Fibroblast of lung (primary cell): ENCODE measurements around the gene HAUS7. TPM values are rescaled to one million over a fixed set of nuclear protein-coding genes. Genes with fewer than 3 reads are reported as not detected.

ENCODE experiments used
- DNase-seq, 2 donors: peaks; one replicate each; pipeline versions ENCODE4 v3.0.0 to v3.0.0-alpha.2; 2010; ENCODE audit warnings: low read depth in 2 of 2
- H2AFZ ChIP-seq: 2 replicates; pipeline ENCODE4 v1.5.1; 2012; ENCODE audit warnings: low read length, control low read depth, inconsistent platforms
- H3K27ac ChIP-seq: 2 replicates; pipeline ENCODE4 v1.5.1; 2011; ENCODE audit warnings: low read length, control low read depth; ENCODE audit not compliant: insufficient read depth
- H3K27me3 ChIP-seq: 2 replicates; pipeline ENCODE4 v1.5.1; 2011; ENCODE audit warnings: mild to moderate bottlenecking, low read length; ENCODE audit not compliant: control insufficient read depth, insufficient read depth
- H3K36me3 ChIP-seq: 2 replicates; pipeline ENCODE4 v1.5.1; 2011; ENCODE audit warnings: low read length; ENCODE audit not compliant: control insufficient read depth, insufficient read depth
- H3K4me1 ChIP-seq: 2 replicates; pipeline ENCODE4 v1.5.1; 2011; ENCODE audit warnings: low read length; ENCODE audit not compliant: control insufficient read depth, insufficient read depth; ENCODE audit errors: extremely low read depth
- H3K4me2 ChIP-seq: 2 replicates; pipeline ENCODE4 v1.5.1; 2011; ENCODE audit warnings: low read length, control low read depth; ENCODE audit not compliant: insufficient read depth; ENCODE audit errors: extremely low read depth
- H3K4me3 ChIP-seq, 4 experiments: fragments of 200-600 bp in 1 of 4; sonication (generic) in 1 of 4; replicated peaks in 1 of 4; 2 replicates each; pipeline ENCODE4 v1.5.1; 2011 to 2016; ENCODE audit warnings: low read length in 4 of 4, low read depth in 3 of 4, mild to moderate bottlenecking in 3 of 4, control low read depth in 2 of 4, inconsistent platforms in 1 of 4, mixed read lengths in 1 of 4; ENCODE audit not compliant: insufficient read depth in 1 of 4; ENCODE audit errors: control extremely low read depth in 1 of 4
- H3K79me2 ChIP-seq: 2 replicates; pipeline ENCODE4 v1.5.1; 2012; ENCODE audit warnings: mild to moderate bottlenecking, low read length, inconsistent platforms; ENCODE audit not compliant: control insufficient read depth, insufficient read depth
- H3K9ac ChIP-seq: 2 replicates; pipeline ENCODE4 v1.5.1; 2011; ENCODE audit warnings: mild to moderate bottlenecking, low read length, control low read depth; ENCODE audit not compliant: insufficient read depth
- H3K9me3 ChIP-seq: 2 replicates; pipeline ENCODE4 v1.5.1; 2012; ENCODE audit warnings: low read depth, low read length; ENCODE audit not compliant: control insufficient read depth, insufficient read depth
- H4K20me1 ChIP-seq: 2 replicates; pipeline ENCODE4 v1.5.1; 2011; ENCODE audit warnings: low read length; ENCODE audit not compliant: control insufficient read depth, insufficient read depth; ENCODE audit errors: extremely low read depth
- CTCF ChIP-seq, 2 donors: IDR thresholded peaks in 1 of 2; conservative IDR thresholded peaks in 1 of 2; 1 replicate in 1 of 2; 2 replicates in 1 of 2; pipeline ENCODE4 v1.5.1; 2011 to 2012; ENCODE audit warnings: low read length in 2 of 2, control low read depth in 1 of 2, inconsistent platforms in 1 of 2, low read depth in 1 of 2, mild to moderate bottlenecking in 1 of 2
- EZH2 ChIP-seq: IDR thresholded peaks from 2 replicates; pipeline ENCODE4 v1.5.1; 2012; ENCODE audit warnings: low read length, control low read depth, mild to moderate bottlenecking; ENCODE audit errors: missing control alignments
- polyA plus RNA-seq, 2 donors: library from polyadenylated mRNA; depleted of rRNA in 1 of 2; stranded (reverse) in 1 of 2; unstranded in 1 of 2; fragments of >200 nt; gene quantifications; 2 replicates each; pipeline ENCODE4 v1.2.1, GENCODE V29; 2011 to 2012; ENCODE audit warnings: missing spikeins in 1 of 2
- total RNA-seq: library from RNA; depleted of rRNA; stranded (reverse); fragments of >200 nt; gene quantifications from 2 replicates; pipeline ENCODE4 v1.2.1, GENCODE V29; 2014

The HAUS7 gene
- total and polyA plus RNA-seq, 2 donors (not counting 1 experiment from before 2014, with no cell fraction given), result 7.3 to 10.4 TPM

GRCh38 chrX:153471663-153472280 lies 1.4 kb upstream of the HAUS7 start:
- Histone ChIP-seq H3K9ac (no peak overlapping the region), H3K27ac (no peak overlapping the region), H3K4me2 (no peak overlapping the region), H3K79me2 (no peaks in the 10 kb centered on the region), H3K9me3 (no peaks in the 10 kb centered on the region), H3K4me3 (no peak overlapping the region), H3K27me3 (no peaks in the 10 kb centered on the region), H3K4me1 (peaks cover 16% of the 10 kb centered on the region), H3K36me3 (no peaks in the 10 kb centered on the region), H4K20me1 (no peaks in the 10 kb centered on the region), H2AFZ (no peak overlapping the region)
- peak in 1 of 2 donors; percentile 69 for DNase-seq
- TF ChIP-seq CTCF (conservative IDR thresholded peaks at IDR 0.05 in 1 of 2, IDR thresholded peaks at IDR 0.05 in 1 of 2; ENCODE audit: low read depth in 1 of 2, low read length in 2 of 2), result no peak
- TF ChIP-seq EZH2, result no peak

DNA sequence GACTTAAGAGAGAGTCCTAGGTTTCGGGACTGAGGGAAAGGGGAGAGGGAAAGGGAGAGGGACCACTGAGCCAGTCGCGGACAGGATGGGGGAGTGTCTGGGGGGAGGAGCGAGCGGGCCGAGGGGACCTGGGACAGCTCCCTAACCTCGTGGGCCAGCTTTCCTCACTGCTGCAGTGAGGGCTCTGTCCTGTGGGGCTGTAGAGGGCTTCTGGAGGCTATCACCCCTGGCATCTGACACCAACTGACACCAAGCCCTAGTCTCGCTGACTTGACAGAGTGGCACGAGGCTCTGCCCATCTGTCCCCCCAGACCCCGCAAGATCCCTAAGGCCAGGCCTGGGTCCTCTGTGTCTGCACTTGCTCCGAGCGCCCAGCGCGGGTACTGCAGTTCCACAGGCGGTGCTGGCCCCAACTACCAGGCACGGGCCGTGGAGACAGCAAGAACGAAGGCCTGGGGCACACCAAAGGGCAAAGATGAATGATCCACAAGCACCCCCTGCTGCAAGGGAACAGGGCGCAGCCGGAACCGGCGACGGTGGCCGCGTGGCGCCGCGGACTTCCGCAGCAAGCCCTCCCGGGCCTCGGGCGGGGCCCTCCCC lies 465 bp downstream of the HAUS7 start:
- peak overlapping the region; percentile 90 for H3K4me2 ChIP-seq
- no peaks in the 10 kb centered on the region for H3K9me3 ChIP-seq
- peak overlapping the region; percentile 14 for H3K27ac ChIP-seq
- H3K4me3 ChIP-seq, result peak overlapping the region; percentile 63 to 72 (median 65)
- no peak for DNase-seq
- no peaks in the 10 kb centered on the region for H3K79me2 ChIP-seq
- no peaks in the 10 kb centered on the region for H3K36me3 ChIP-seq
- H3K27me3 ChIP-seq, result no peaks in the 10 kb centered on the region
- H4K20me1 ChIP-seq, result no peaks in the 10 kb centered on the region
- TF ChIP-seq CTCF (conservative IDR thresholded peaks at IDR 0.05 in 1 of 2, IDR thresholded peaks at IDR 0.05 in 1 of 2; ENCODE audit: low read depth in 1 of 2, low read length in 2 of 2), result no peak
- TF ChIP-seq EZH2, result no peak
- H2AFZ ChIP-seq, result peak overlapping the region; percentile 17
- peak overlapping the region; percentile 59 for H3K9ac ChIP-seq
- H3K4me1 ChIP-seq, result peaks cover 2% of the 10 kb centered on the region

DNA sequence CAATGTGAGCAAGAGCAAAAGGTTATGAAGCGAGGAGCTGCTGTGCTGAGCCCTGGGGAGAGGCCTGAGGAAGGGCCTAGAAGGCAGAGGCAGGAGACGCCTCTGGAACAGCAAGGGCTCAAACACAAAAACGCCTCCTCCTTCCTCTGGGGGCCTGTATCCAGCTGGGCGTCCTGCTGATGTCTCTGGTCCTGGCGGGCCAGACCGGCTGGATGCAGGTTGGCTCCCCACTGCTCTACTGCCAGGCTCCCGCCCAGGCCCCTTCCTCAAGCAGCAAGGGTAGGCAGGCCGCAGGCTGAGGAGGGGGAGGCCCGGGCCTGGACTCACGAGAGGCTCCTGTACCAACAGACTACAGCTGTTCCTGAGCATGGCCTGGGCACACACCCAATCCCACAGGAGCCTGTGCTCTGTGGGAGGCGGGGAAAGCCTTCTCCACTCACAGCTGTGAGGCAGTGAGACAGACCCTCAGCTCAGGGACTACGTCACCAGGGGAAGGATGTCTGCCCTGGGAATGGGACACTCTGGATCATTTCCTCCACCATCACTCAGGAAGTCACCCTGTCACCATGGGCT lies 2.3 kb downstream of the HAUS7 start:
- Histone ChIP-seq H3K9ac (no peak overlapping the region), H3K27ac (no peak overlapping the region), H3K4me3 (no peak overlapping the region), H3K4me2 (no peak overlapping the region), H3K4me1 (no peaks in the 10 kb centered on the region), H3K27me3 (no peaks in the 10 kb centered on the region), H3K36me3 (peaks cover 1% of the 10 kb centered on the region), H2AFZ (no peak overlapping the region), H3K79me2 (no peaks in the 10 kb centered on the region), H4K20me1 (no peaks in the 10 kb centered on the region), H3K9me3 (no peaks in the 10 kb centered on the region)
- DNase-seq, result peak in 1 of 2 donors; percentile 21
- TF ChIP-seq CTCF (conservative IDR thresholded peaks at IDR 0.05 in 1 of 2, IDR thresholded peaks at IDR 0.05 in 1 of 2; ENCODE audit: low read depth in 1 of 2, low read length in 2 of 2) (no peak), EZH2 (no peak)
